SK-MEL-5 (cell line): ENCODE measurements around the gene ZC2HC1B. TPM values are rescaled to one million over a fixed set of nuclear protein-coding genes. Genes with fewer than 3 reads are reported as not detected.

Experiments
- DNase-seq: peaks from one replicate; pipeline ENCODE4 v3.0.0-alpha.2; 2016; ENCODE audit warnings: low read depth, low spot score
- in situ Hi-C: cut with HindIII; loops from 2 replicates; pipeline ENCODE4 v1.10.0; 2016; ENCODE audit warnings: low sequenced_read_pairs, high pct_unique_total_duplicates, low pct_unique_long_range_greater_than_20kb
- total RNA-seq: library from RNA; depleted of rRNA; stranded (reverse); fragments of >200 nt; shearing (Covaris generic); gene quantifications from 2 replicates; pipeline ENCODE4 v1.2.3, GENCODE V29; 2014

ZC2HC1B gene
- total RNA-seq, 1 experiment from 2014 or later = not detected

GRCh38 chr6:143949962-143950361 lies 85.7 kb downstream of the ZC2HC1B start:
- DNase-seq = no peak
- in situ Hi-C loops = no loop called here

GRCh38 chr6:143950875-143951274 lies 86.6 kb downstream of the ZC2HC1B start:
- in situ Hi-C loops = no loop called here

GRCh38 chr6:143952060-143952778 lies 87.9 kb downstream of the ZC2HC1B start:
- no peak for DNase-seq
- in situ Hi-C loops = no loop called here

More at GRCh38 chr6:143950875-143951274, 86.6 kb downstream of the ZC2HC1B start:
- no peak for DNase-seq

- DNase-seq = no peak
- in situ Hi-C loops = no loop called here
Measured at GRCh38 chr6:143952947-143953701, 88.8 kb downstream of the ZC2HC1B start.

GRCh38 chr6:143953922-143954321 lies 89.6 kb downstream of the ZC2HC1B start:
- no peak for DNase-seq
- in situ Hi-C loops = no loop called here

- in situ Hi-C loops = no loop called here
- DNase-seq = no peak
Measured at GRCh38 chr6:143955971-143956370, 91.7 kb downstream of the ZC2HC1B start.

- no peak for DNase-seq
Measured at GRCh38 chr6:143957679-143958274, 93.5 kb downstream of the ZC2HC1B start.

GRCh38 chr6:143958839-143959399 lies 94.6 kb downstream of the ZC2HC1B start:
- no peak for DNase-seq
- in situ Hi-C loops = no loop called here

More at GRCh38 chr6:143957679-143958274, 93.5 kb downstream of the ZC2HC1B start:
- in situ Hi-C loops = no loop called here

GRCh38 chr6:143959927-143960326 lies 95.7 kb downstream of the ZC2HC1B start:
- in situ Hi-C loops = no loop called here
- DNase-seq = no peak

- in situ Hi-C loops = no loop called here
- DNase-seq = no peak
Measured at GRCh38 chr6:143961066-143961465, 96.8 kb downstream of the ZC2HC1B start.

- in situ Hi-C loops = no loop called here
- DNase-seq = peak; percentile 40
Measured at GRCh38 chr6:143961886-143962878, 97.9 kb downstream of the ZC2HC1B start.

- no peak for DNase-seq
- in situ Hi-C loops = no loop called here
Measured at GRCh38 chr6:143963158-143963919, 99.1 kb downstream of the ZC2HC1B start.

GRCh38 chr6:143964674-143965081 lies 100.4 kb downstream of the ZC2HC1B start:
- in situ Hi-C loops = no loop called here
- DNase-seq = no peak

- no peak for DNase-seq
- in situ Hi-C loops = no loop called here
Measured at GRCh38 chr6:143965503-143966171, 101.4 kb downstream of the ZC2HC1B start.

GRCh38 chr6:143966312-143966711 lies 102.0 kb downstream of the ZC2HC1B start:
- in situ Hi-C loops = no loop called here
- no peak for DNase-seq
